ENCODE results near the gene SYCP2. TPM values are rescaled to one million over a fixed set of nuclear protein-coding genes. Genes with fewer than 3 reads are reported as not detected.

Gene SYCP2
- total and polyA plus RNA-seq, 2 donors from 2014 or later, result 2.1 to 3.0 TPM

DNA sequence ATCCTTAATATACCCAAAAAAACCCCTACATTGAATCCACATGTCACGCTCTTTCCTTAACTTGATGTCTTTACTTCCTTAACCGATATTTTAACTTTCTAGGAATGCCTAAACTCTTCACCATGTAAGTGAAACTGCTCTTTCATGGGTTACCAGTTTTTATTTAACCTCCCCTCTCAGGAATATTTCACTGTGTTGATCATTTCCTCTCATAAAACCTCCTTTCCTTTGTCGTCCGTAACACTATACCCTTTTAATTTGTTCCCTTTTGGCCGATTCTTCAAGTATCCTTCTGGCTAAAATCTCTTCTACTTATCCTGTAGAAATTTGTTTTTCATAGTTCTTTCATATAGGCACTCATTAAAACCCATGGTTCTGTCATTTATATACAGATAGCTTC, 24.6 kb downstream of the SYCP2 start:
- Histone ChIP-seq H3K4me3 (ENCODE audit: low read length in 3 of 3) (no peak overlapping the region), H3K27ac (ENCODE audit: low read depth in 2 of 2, low read length in 2 of 2) (no peak overlapping the region), H3K27me3 (ENCODE audit: control insufficient read depth, insufficient read depth, low read length) (no peaks in the 10 kb centered on the region), H3K36me3 (ENCODE audit: control insufficient read depth in 2 of 3, insufficient read depth in 3 of 3, low read length in 3 of 3) (no peaks in the 10 kb centered on the region), H3K4me1 (ENCODE audit: control insufficient read depth in 2 of 3, insufficient read depth in 2 of 3, low read depth in 1 of 3, low read length in 3 of 3) (no peaks in the 10 kb centered on the region), H3K9me3 (ENCODE audit: control insufficient read depth in 2 of 3, insufficient read depth in 1 of 3, low read length in 3 of 3) (no peaks in the 10 kb centered on the region), H3K9ac (ENCODE audit: low read length in 3 of 3) (no peak overlapping the region)
- intact Hi-C loops (cut with DNase I), result no loop called here
- DNase-seq (peak in 1 of 5 donors; percentile 14), FAIRE-seq (no peak)
- TF ChIP-seq, protein P1, sequence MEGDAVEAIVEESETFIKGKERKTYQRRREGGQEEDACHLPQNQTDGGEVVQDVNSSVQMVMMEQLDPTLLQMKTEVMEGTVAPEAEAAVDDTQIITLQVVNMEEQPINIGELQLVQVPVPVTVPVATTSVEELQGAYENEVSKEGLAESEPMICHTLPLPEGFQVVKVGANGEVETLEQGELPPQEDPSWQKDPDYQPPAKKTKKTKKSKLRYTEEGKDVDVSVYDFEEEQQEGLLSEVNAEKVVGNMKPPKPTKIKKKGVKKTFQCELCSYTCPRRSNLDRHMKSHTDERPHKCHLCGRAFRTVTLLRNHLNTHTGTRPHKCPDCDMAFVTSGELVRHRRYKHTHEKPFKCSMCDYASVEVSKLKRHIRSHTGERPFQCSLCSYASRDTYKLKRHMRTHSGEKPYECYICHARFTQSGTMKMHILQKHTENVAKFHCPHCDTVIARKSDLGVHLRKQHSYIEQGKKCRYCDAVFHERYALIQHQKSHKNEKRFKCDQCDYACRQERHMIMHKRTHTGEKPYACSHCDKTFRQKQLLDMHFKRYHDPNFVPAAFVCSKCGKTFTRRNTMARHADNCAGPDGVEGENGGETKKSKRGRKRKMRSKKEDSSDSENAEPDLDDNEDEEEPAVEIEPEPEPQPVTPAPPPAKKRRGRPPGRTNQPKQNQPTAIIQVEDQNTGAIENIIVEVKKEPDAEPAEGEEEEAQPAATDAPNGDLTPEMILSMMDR (IDR thresholded peaks at IDR 0.05; ENCODE audit: borderline replicate concordance, extremely low read depth, insufficient read depth), result no peak

DNA sequence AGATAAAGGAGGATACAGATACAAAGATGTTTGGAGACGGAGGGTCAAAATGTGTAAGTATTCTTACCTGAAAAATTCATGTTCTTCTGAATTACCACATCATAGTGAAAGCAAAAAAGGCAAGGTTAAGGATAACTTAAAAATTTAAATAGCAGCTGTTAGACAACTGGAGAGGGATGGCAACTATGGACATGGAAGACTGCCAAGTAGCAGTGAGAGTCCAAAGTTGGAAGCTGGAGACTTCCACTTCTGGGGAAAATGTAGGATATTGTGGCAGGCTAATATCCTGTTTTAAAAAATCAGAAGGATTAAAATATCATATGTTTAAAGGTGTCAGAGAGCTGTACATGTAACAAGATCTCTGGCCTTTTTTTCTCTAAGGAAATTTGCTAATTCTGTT, 29.8 kb downstream of the SYCP2 start:
- TF ChIP-seq, protein P1 (IDR thresholded peaks at IDR 0.05; ENCODE audit: borderline replicate concordance, extremely low read depth, insufficient read depth), result no peak
- Histone ChIP-seq H3K27me3 (ENCODE audit: control insufficient read depth, insufficient read depth, low read length) (no peaks in the 10 kb centered on the region), H3K9ac (ENCODE audit: low read length in 3 of 3) (no peak overlapping the region), H3K27ac (ENCODE audit: low read depth in 2 of 2, low read length in 2 of 2) (no peak overlapping the region), H3K4me3 (ENCODE audit: low read length in 3 of 3) (no peak overlapping the region), H3K36me3 (ENCODE audit: control insufficient read depth in 2 of 3, insufficient read depth in 3 of 3, low read length in 3 of 3) (no peaks in the 10 kb centered on the region), H3K9me3 (ENCODE audit: control insufficient read depth in 2 of 3, insufficient read depth in 1 of 3, low read length in 3 of 3) (no peaks in the 10 kb centered on the region), H3K4me1 (ENCODE audit: control insufficient read depth in 2 of 3, insufficient read depth in 2 of 3, low read depth in 1 of 3, low read length in 3 of 3) (no peaks in the 10 kb centered on the region)
- FAIRE-seq, result no peak
- intact Hi-C loops (cut with DNase I), result no loop called here
- DNase-seq, result peak in 1 of 5 donors; percentile 6

DNA sequence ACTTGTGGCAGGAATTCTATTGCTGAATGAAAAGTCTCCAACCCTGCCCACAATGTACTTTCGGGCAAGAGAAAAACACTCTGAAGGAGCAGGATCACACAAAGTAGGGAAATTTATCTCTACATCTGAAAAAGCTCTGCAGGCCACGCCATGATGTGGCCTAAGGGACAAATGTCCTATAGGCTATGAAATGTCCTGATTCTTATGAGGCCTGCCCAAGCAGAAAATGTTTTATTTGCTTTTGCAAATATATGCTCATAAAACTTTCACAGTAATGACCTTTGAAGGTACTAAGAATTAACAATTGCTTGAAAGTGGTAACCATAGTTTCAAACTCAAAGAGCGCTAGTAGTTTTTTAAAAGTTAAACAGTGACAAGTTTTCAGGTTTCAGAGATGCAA, 31.0 kb downstream of the SYCP2 start:
- H3K4me1 ChIP-seq (ENCODE audit: control insufficient read depth in 2 of 3, insufficient read depth in 2 of 3, low read depth in 1 of 3, low read length in 3 of 3), result no peaks in the 10 kb centered on the region
- no peak overlapping the region for H3K9ac ChIP-seq (ENCODE audit: low read length in 3 of 3)
- TF ChIP-seq, protein P1 (IDR thresholded peaks at IDR 0.05; ENCODE audit: borderline replicate concordance, extremely low read depth, insufficient read depth), result no peak
- intact Hi-C loops (cut with DNase I), result no loop called here
- no peak overlapping the region for H3K27ac ChIP-seq (ENCODE audit: low read depth in 2 of 2, low read length in 2 of 2)
- no peak for FAIRE-seq
- DNase-seq, result peak in 1 of 5 donors; percentile 3
- no peaks in the 10 kb centered on the region for H3K9me3 ChIP-seq (ENCODE audit: control insufficient read depth in 2 of 3, insufficient read depth in 1 of 3, low read length in 3 of 3)
- H3K27me3 ChIP-seq (ENCODE audit: control insufficient read depth, insufficient read depth, low read length), result no peaks in the 10 kb centered on the region
- H3K4me3 ChIP-seq (ENCODE audit: low read length in 3 of 3), result no peak overlapping the region
- no peaks in the 10 kb centered on the region for H3K36me3 ChIP-seq (ENCODE audit: control insufficient read depth in 2 of 3, insufficient read depth in 3 of 3, low read length in 3 of 3)

DNA sequence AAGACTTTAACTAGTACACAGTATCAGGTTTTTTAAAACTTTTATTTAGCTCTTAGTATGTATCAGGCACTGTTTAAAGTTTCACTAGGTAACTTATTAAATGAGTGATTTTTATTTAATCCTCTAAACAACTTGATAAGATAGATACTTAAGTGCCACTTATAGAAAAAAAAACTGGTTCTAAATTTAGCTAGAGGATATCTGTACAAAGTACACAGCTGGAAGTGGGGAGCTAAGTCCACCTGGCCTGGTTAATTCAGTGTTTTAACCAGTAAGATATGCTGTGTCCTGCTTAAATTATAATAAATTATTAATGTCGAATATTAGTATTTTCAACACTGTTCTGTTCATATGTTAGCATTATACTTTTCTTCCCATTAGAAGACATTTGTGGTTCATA, 37.5 kb downstream of the SYCP2 start:
- peak; percentile 52 for FAIRE-seq

More for the DNA sequence above, 37.5 kb downstream of the SYCP2 start:
- Histone ChIP-seq H3K4me1 (ENCODE audit: control insufficient read depth in 2 of 3, insufficient read depth in 2 of 3, low read depth in 1 of 3, low read length in 3 of 3) (no peaks in the 10 kb centered on the region), H3K9me3 (ENCODE audit: control insufficient read depth in 2 of 3, insufficient read depth in 1 of 3, low read length in 3 of 3) (no peaks in the 10 kb centered on the region), H3K9ac (ENCODE audit: low read length in 3 of 3) (no peak overlapping the region), H3K27me3 (ENCODE audit: control insufficient read depth, insufficient read depth, low read length) (no peaks in the 10 kb centered on the region), H3K36me3 (ENCODE audit: control insufficient read depth in 2 of 3, insufficient read depth in 3 of 3, low read length in 3 of 3) (no peaks in the 10 kb centered on the region), H3K4me3 (ENCODE audit: low read length in 3 of 3) (no peak overlapping the region), H3K27ac (ENCODE audit: low read depth in 2 of 2, low read length in 2 of 2) (no peak overlapping the region)
- TF ChIP-seq, protein P1 (IDR thresholded peaks at IDR 0.05; ENCODE audit: borderline replicate concordance, extremely low read depth, insufficient read depth), result no peak
- DNase-seq, result no peak
- intact Hi-C loops (cut with DNase I), result no loop called here
